Lower leg skin (tissue), 4 donors: Measurements from ENCODE around the gene PLEKHA1. TPM values are rescaled to one million over a fixed set of nuclear protein-coding genes. Genes with fewer than 3 reads are reported as not detected.
A peak's percentile ranks its signal among the peaks of the same experiment; 100 is the strongest.

Experiments used
- DNase-seq, 2 donors: peaks; one replicate each; pipeline ENCODE4 v3.0.0-alpha.2; 2019; ENCODE audit warnings: low spot score in 2 of 2
- H3K4me3 ChIP-seq: fragments of 200-600 bp; sonication (generic); 2 replicates; pipeline ENCODE4 v1.5.1; 2017; ENCODE audit warnings: mild to moderate bottlenecking, low read depth; ENCODE audit not compliant: poor library complexity, severe bottlenecking
- POLR2A ChIP-seq, 2 donors: fragments of 450-650 bp; IDR thresholded peaks; one replicate each; pipeline ENCODE4 v1.6.1; 2016 to 2017; ENCODE audit warnings: antibody characterized with exemption in 2 of 2, mild to moderate bottlenecking in 1 of 2, moderate library complexity in 1 of 2
- WGBS, 2 donors: methylation state at CpG; one replicate each; pipeline ENCODE4 v1.1.5; 2018; 5-methylcytosine and 5-hydroxymethylcytosine counted together
- intact Hi-C: fragments of 100-400 bp; cut with DNase I; formaldehyde crosslinking; loops from one replicate; pipeline ENCODE4 v1.15.0; 2023; ENCODE audit warnings: low total_unique reads
- total RNA-seq, 4 donors: library from RNA; depleted of rRNA; stranded (reverse); fragments of >200 nt; gene quantifications; one replicate each; pipeline ENCODE4 v1.1.0, GENCODE V29; 2016
- TF ChIP-seq, protein P1 (sequence below), 3 donors: fragments of 450-650 bp; IDR thresholded peaks; one replicate each; pipeline ENCODE4 v1.5.1; 2016; ENCODE audit warnings: antibody characterized with exemption in 3 of 3, mild to moderate bottlenecking in 3 of 3, moderate library complexity in 2 of 3

PLEKHA1 gene
- total RNA-seq, 4 donors from 2014 or later = 83.6 to 116 (median 105) TPM

DNA sequence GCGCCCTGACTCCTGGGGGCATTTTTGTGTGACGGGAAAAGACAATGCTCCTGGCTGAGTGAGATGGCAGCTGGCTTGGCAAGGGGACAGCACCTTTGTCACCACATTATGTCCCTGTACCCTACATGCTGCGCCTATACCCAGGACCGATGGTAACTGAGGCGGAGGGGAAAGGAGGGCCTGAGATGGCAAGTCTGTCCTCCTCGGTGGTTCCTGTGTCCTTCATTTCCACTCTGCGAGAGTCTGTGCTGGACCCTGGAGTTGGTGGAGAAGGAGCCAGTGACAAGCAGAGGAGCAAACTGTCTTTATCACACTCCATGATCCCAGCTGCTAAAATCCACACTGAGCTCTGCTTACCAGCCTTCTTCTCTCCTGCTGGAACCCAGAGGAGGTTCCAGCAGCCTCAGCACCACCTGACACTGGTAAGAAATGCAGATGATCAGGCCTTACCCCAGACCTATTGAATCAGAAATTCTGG, 80.1 kb downstream of the PLEKHA1 start, which contains the start of gene ARMS2:
ARMS2 (plus strand) TSS at position 51 of the 478 bp plus-strand sequence; CDS start at position 126, 75 bp downstream.
- intact Hi-C loops = loop anchor here (10.0 kb wide), 1 partner anchor 110 kb away; the partner anchor contains the start of gene DMBT1
- DNase-seq = no peak
- no peak within 1 kb of the TSS for H3K4me3 ChIP-seq
- TF ChIP-seq, protein P1, sequence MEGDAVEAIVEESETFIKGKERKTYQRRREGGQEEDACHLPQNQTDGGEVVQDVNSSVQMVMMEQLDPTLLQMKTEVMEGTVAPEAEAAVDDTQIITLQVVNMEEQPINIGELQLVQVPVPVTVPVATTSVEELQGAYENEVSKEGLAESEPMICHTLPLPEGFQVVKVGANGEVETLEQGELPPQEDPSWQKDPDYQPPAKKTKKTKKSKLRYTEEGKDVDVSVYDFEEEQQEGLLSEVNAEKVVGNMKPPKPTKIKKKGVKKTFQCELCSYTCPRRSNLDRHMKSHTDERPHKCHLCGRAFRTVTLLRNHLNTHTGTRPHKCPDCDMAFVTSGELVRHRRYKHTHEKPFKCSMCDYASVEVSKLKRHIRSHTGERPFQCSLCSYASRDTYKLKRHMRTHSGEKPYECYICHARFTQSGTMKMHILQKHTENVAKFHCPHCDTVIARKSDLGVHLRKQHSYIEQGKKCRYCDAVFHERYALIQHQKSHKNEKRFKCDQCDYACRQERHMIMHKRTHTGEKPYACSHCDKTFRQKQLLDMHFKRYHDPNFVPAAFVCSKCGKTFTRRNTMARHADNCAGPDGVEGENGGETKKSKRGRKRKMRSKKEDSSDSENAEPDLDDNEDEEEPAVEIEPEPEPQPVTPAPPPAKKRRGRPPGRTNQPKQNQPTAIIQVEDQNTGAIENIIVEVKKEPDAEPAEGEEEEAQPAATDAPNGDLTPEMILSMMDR (IDR thresholded peaks at IDR 0.05) = no peak
- no peak for TF ChIP-seq POLR2A (IDR thresholded peaks at IDR 0.05)
- WGBS, 2 donors = 92 to 93% methylated on average over 7 of the region's 7 CpGs

DNA sequence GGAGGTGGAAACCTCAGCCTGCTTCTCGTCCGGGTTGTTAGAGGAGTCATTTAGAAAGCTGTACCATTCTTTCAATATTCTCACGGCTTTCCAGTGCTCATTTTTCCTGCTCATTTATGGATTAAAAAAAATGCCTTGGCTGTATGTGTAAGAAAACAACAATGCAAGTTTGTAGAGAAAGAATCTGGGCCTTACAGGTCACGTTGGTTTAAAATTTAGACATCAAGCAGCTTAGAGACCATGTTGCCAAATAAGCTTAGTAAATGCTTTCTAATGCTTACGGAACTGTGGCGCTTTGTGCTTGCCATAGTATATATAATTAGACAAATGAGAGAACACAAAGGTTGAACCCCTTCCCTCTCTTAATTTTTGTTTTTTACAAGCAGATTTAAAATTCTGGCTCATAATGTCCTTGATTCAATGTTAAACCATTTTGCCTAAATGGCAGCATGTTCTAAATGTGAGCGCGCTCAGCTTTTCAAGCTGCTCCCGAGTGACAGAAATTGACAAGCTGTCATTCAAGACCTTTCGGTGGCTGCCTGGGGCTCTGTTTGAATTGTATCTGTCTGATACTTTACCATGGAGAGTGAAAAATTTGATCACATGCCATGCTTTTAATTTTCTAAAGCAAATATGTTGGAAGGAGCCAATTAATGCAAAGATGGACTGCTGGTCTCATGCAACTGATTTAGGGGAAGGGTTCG, 81.0 kb downstream of the PLEKHA1 start:
- TF ChIP-seq, protein P1 (IDR thresholded peaks at IDR 0.05) = no peak
- TF ChIP-seq POLR2A (IDR thresholded peaks at IDR 0.05) = no peak
- 87 to 88% methylated on average over 11 of the region's 11 CpGs for WGBS, 2 donors
- DNase-seq = no peak
- intact Hi-C loops = loop anchor here (10.0 kb wide), 1 partner anchor 109 kb away; the partner anchor contains the start of gene DMBT1
- no peak overlapping the region for H3K4me3 ChIP-seq

DNA sequence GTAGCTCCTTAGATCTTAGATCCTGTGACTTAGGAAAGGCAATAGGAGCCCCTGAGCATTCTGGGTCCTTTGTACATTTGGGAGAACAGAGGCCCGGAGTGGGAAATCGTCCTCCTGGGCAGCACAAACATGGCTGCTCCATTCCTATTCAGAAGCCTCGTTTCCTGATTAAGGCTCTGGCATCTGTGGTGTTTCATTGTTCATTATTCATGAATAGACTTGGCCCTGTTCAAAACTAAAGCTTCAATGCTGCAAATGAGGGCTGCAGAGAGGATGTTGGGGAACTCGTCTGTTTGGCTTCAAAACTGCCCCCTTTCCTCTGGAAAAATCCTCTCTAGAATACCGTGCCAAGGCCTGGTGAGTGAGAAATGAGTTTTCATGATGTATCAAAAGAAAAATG, 83.4 kb downstream of the PLEKHA1 start:
- 56 to 77% methylated on average over 5 of the region's 5 CpGs for WGBS, 2 donors
- no peak overlapping the region for H3K4me3 ChIP-seq
- intact Hi-C loops = loop anchor here (10.0 kb wide), 1 partner anchor 107 kb away; the partner anchor contains the start of gene DMBT1
- TF ChIP-seq, protein P1 (IDR thresholded peaks at IDR 0.05) = no peak
- no peak for TF ChIP-seq POLR2A (IDR thresholded peaks at IDR 0.05)
- no peak for DNase-seq

DNA sequence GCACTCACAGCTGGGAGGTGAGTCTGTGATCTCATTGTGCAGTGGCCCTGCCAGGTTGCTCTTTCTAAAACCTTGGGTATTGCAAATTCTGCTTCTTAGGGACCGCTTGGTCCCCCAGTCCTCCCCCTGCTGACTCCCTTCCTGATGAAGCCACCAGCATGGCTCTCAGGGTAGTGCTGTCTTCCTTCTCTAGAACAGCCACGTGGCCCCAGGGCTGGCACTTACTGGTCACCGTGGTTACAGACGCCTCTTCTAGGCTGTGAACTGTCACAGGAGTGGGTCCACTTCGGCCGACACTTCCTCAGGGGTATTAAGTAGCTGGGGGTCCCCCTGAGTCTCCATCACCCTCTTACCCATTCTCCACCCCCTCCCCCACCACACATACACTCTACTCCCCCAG, 84.2 kb downstream of the PLEKHA1 start:
- 83 to 90% methylated on average over 6 of the region's 6 CpGs for WGBS, 2 donors
- no peak for TF ChIP-seq POLR2A (IDR thresholded peaks at IDR 0.05)
- TF ChIP-seq, protein P1 (IDR thresholded peaks at IDR 0.05) = no peak
- intact Hi-C loops = loop anchor here (10.0 kb wide), 1 partner anchor 106 kb away; the partner anchor contains the start of gene DMBT1
- H3K4me3 ChIP-seq = no peak overlapping the region
- no peak for DNase-seq

DNA sequence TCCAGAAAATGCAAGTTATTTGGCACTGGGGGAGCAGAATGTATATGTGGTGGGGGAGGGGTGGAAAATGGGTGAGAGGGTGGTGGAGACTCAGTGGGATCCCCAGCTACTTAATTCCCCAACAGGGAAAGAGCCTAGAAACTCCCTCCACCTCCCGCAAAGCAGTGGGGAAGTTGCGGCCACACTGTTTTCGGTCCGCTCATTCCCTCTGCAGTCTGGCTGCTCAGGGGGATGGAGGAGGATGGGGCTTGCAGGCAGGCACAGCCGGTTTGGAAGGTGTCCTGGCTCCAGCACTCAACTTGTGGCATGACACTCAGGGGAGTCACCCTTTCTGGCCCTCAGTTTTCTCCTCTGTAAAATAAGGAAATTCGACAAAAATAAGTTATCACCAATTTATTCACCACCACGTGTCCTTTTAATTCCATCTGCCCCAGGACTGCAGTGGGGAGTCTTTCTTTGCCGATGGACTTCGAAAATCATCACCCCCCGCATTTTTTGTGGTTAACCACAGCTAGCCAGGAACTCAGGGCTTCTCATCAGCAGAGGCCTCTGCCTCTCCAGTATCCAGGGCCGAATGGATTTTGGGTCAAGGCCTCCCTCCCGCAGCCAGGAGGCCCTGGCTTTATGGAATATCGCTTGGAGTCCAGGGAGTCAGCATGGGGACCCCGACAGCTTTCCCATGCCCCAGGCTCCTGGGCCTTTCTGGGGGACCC, 85.2 kb downstream of the PLEKHA1 start:
- peak in 1 of 2 donors; percentile 76 for DNase-seq
- 85 to 86% methylated on average over 14 of the region's 14 CpGs for WGBS, 2 donors
- intact Hi-C loops = loop anchor here (10.0 kb wide), 1 partner anchor 105 kb away; the partner anchor contains the start of gene DMBT1
- H3K4me3 ChIP-seq = no peak overlapping the region
- TF ChIP-seq, protein P1 (IDR thresholded peaks at IDR 0.05) = no peak
- no peak for TF ChIP-seq POLR2A (IDR thresholded peaks at IDR 0.05)
